ENCODE results near the gene MSL3B.

GRCh38 chr2:233905945-233906344 is 37.8 kb upstream of the MSL3B start:
- TF ChIP-seq CTCF (IDR thresholded peaks at IDR 0.05) (no peak), EP300 (IDR thresholded peaks at IDR 0.05; ENCODE audit: low read depth) (no peak), POLR2AphosphoS5 (IDR thresholded peaks at IDR 0.05) (no peak), POLR2A (IDR thresholded peaks at IDR 0.05) (no peak)

Data from transverse colon (tissue), 4 donors.